ENCODE data around the gene HSPA2.
"Not testable (repeated sequence)": the region's sequence is repeated elsewhere in the genome, so short reads cannot be mapped to it uniquely, and the experiment has no call there.

The HSPA2 gene

DNA sequence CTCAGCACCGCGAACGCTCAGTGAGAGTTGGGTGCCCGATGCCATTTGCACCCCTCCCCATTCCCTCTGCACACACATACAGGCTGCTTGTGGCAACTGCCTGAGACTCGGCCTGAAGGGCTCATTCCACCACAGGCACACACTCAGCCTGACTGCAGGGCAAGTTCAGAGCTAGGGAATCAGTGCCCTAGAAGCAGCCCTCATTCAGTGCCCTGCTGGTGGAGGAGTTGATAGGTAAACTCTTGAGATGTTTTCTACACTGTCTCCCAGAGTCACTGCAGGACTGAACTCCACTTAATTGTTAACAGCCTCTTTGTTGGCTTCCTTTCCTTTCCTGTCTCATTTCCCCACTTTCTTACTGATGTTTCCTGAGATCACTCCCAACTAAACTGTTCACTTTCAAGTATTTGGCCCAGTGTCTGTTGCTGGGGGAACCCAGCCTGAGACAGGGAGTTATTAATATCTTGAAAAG lies 26.1 kb downstream of the HSPA2 start:
- no peak for DNase-seq

DNA sequence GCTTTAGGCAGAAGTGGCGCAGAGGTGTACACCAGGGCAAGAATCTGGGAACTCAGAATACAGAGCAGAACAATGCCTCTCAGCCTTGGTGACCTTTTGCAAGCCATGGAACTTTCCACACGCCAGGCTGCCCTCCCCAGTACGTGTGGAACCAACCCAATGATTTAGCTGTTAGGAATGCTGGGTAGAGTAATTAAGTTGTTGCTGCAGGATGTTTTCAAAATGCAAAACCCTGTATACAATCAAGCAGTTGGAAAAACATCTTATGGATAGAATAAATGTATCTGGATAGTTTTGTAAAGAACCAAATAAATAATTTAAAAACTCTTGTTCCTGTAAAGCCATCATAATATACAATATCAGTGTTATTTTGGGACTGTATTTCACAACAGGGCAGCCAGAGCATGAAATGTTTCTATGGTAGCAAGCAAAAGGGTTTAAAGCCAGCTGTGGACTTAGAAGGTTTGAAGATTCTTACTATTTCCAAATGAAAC lies 28.6 kb downstream of the HSPA2 start:
- no peak for DNase-seq

DNA sequence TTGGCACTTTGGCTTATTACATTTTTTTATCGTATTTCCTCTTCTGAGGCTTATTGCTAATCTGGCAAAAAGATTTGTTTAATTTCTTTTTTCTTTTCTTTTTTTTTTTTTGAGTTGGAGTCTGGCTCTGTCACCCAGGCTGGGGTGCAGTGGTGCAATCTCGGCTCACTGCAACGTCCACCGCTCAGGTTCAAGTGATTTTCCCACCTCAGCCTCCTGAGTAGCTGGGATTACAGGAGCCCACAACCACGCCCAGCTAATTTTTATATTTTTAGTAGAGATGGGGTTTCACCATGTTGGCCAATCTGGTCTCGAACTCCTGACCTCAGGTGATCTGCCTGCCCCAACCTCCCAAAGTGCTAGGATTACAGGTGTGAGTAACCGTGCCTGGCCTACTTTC lies 29.1 kb downstream of the HSPA2 start:
- not testable (repeated sequence) for DNase-seq

DNA sequence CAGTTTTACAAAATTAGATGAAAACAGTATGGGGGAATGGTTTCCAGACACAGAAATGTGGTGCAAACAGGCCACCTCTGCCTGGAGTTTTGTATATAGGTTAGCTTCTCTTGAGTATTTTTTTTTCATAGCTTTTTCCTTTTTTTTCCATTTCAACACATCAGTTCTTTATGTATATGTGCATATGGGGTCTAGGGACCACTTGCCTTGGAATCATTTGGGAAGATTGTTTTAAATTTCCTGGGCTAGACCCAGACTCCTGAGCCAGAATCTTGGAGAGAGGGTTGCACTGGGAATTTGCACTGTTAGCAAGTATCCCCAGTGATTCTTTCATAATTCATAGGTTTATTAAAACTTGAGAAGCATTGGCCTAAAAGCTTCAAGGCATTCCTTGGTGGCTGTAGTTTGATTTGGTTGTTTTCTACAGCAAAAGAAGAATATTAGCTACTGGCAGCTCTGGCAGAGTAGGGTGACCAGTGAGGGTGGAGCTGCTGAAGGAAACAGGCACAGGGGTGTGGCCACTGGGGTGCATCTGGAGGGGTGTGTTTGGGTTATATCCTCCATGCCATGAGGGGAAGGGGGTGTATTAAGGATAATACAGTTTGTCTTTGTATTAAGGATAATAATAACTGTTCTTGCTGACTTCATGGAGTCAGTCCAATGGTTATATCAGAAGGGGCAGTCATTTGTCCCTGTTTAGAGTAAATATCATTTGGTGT lies 32.0 kb downstream of the HSPA2 start:
- DNase-seq, result no peak

DNA sequence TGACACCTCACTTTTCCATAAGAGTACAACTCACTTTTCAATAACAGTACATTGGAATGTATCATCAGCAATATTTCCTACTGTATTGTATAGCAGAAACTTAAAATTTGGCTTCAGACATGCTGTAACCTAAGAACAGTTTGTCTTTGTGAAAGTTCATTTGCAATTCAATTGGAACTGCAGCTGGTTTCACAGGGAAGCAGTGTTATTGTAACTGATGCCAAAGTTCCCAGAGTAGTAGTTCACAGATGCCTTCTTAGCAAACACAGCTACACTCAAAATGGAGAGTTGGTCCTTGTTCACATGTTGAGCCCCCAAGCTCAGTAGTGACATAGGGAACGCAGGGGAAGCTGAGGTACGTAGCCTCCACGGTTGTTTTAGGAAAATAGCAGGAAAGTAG lies 32.6 kb downstream of the HSPA2 start:
- peak; percentile 64 for DNase-seq

DNA sequence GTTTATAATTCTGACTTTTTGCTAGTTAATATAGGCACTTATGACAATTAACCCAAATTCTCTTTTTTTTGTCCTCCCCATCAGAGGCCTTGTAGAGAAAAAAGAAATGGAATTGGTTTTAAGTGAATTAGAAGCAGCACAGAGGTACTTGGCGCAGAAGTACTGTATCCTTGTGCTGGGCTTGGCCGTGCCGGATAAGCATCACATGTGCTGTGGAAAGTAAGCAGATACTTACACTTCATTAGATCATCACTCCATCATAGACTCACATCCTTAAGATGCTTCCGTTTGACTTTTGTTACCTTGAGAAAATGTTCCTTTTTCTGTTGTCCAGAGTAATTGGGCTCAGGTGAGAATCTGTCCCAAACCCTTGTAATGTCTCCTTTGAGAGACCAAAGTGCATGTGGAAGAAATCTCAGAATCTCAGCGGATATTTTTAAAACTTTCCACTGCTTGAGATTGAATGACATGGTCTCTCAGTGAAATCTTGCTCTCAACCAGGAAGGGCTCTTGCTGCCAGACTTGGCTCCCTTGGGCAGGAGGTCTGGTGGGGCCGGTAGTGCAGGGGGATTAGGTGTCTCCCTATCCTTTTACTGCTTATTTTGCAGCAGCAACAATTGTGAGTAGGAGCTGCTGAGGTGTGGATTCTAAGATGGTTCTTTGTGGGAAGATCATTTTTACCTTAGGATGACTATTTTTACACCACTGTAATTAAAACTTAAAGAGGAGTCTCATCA lies 34.0 kb downstream of the HSPA2 start:
- no peak for DNase-seq

DNA sequence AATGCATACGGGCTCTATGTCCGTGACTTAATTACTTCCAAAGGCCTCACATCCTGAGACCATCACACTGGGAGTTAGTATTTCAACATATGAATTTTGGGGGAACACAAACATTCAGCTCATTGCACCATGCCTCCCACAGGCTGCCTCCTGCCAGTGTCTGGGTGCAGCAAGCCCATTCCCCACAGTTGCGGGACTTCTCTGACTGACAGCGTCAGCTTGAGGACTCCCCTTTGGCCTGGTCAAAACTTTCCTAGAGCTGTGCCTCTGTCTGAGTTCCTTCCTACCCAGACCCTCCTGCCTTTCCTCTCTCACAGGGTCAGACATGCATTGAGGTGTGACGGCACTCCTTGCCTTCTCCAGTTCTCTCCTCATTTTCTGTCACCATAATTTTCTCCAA lies 36.7 kb downstream of the HSPA2 start:
- DNase-seq, result no peak

DNA sequence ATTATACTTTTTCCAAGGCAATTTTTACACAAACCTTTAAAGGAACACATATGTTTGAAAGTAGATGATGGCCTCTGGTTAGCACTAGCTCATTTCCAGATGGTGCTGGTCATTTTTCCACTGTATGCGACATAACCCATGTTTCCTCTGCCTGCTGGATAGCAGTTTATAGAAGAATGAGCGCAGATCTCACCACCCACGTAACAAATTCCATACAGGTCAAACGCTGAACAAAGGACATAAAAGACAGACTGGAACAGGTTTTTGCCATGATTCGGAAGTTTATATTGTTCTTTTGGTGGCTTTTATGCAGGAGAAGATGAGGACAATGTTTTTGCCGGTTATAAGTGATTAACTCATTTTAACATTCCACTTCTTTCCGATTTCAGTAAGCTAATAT lies 39.9 kb downstream of the HSPA2 start:
- DNase-seq, result no peak

DNA sequence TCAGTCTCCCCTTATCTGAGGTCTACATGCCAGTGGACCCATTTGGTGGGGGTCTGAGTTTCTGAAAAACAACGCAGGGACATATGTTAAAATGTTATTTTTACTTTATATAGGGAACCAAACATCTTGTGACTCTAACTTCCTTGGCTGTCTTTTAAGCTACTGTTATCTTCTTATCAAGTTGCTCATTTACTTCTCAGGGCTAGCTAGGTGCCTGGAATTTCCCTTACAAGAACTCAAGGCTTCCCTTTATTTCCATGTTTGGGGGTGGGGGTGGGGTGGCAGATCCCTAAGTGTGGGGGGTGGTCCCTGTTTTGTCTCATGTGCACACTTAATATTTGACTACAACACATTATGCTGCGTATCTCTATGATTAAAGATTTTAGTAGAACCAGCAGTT lies 40.8 kb downstream of the HSPA2 start:
- DNase-seq, result no peak

DNA sequence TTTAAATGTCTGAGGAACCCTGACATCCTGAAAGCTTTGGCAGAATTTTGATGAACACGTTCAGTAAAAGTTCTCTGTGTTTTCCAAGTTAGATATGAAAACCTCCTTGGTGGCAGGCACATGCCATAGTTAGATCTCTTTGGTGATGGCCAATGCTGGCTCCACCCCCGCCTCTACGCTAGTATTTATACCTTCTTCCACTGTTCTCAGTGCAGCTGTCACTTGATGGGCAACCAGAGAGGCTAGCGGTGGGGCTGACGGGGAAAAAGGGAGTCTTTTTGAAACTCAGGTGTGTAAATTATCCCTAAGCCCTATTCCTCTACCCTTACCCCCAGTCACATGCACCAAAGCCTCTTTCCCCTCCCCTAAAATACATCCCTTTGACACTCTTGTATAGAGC lies 41.3 kb downstream of the HSPA2 start:
- DNase-seq, result no peak

DNA sequence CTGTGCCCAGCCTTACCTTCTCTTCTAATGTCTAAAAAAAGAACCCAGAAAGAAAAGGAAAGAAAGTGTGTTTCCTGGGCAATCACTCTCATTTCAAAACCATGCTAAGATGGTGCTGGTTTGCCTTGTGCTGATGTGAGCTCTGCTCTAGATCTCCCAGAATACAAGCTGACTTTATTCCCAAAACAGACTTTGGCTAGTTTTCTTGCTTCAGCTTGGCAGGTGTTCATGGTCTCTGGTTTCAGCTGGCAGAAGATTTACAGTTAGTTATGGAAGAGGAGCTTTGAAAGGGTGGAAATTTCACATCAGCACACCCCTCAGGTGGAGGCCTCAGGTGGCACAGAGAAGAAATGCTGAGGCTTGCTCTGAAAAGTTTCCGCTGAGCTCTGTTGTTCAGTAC lies 43.6 kb downstream of the HSPA2 start:
- DNase-seq, result peak; percentile 63

DNA sequence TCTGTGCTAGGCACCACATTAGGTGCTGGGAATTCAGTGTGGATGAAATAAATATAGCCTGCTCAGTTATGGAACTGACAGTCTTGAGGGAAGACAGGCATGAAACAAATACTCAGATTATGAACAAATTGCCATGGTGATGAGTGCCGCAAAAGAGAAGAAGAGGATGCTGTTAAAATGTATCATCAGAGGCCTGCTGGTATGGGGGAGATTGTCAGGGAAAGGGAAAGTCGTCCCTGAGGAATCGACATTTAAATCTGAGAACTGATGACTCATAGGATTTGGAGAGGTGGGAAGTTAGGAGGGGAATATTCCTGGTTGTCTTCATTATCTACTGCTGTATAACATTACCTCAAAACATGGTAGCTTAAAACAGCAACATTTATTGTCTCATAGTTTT lies 51.3 kb downstream of the HSPA2 start:
- DNase-seq, result no peak

All from NCI-H2107 (cell line).